Glutamatergic neuron (in vitro differentiated cells): Measurements from ENCODE around the gene CDC5L. TPM values are rescaled to one million over a fixed set of nuclear protein-coding genes. Genes with fewer than 3 reads are reported as not detected.

Experiments used
- DNase-seq: peaks from one replicate; pipeline ENCODE4 v3.0.0; 2022
- H3K27ac Mint-ChIP-seq: one replicate; pipeline ENCODE4 v1.8.0; 2020; ENCODE audit warnings: mild to moderate bottlenecking, mixed read lengths, inconsistent platforms; ENCODE audit not compliant: unreplicated experiment
- H3K27me3 Mint-ChIP-seq: one replicate; pipeline ENCODE4 v1.8.0; 2020; ENCODE audit warnings: mild to moderate bottlenecking, moderate library complexity, mixed read lengths, inconsistent platforms; ENCODE audit not compliant: unreplicated experiment
- H3K36me3 Mint-ChIP-seq: one replicate; pipeline ENCODE4 v1.8.0; 2020; ENCODE audit warnings: mild to moderate bottlenecking, mixed read lengths, inconsistent platforms; ENCODE audit not compliant: unreplicated experiment
- H3K4me1 Mint-ChIP-seq: one replicate; pipeline ENCODE4 v1.8.0; 2020; ENCODE audit warnings: mild to moderate bottlenecking, low read depth, mixed read lengths, inconsistent platforms; ENCODE audit not compliant: unreplicated experiment
- H3K4me3 Mint-ChIP-seq: one replicate; pipeline ENCODE4 v1.8.0; 2020; ENCODE audit warnings: mild to moderate bottlenecking, mixed read lengths, inconsistent platforms; ENCODE audit not compliant: unreplicated experiment
- H3K9me3 Mint-ChIP-seq: one replicate; pipeline ENCODE4 v1.8.0; 2020; ENCODE audit warnings: mild to moderate bottlenecking, moderate library complexity, mixed read lengths, inconsistent platforms; ENCODE audit not compliant: unreplicated experiment
- CTCF ChIP-seq: fragments of 200-600 bp; sonication (generic); IDR thresholded peaks from one replicate; pipeline ENCODE4 v1.5.0; 2021; ENCODE audit not compliant: partially characterized antibody, unreplicated experiment
- total RNA-seq: library from RNA; stranded (reverse); fragmentation: NEBNext Ultra II Directional; extraction: Animal tissue kit (Norgen Biotek cat#: 25700); gene quantifications from one replicate; pipeline ENCODE4 v1.2.1, GENCODE V29; 2021; ENCODE audit not compliant: unreplicated experiment

Gene CDC5L
- total RNA-seq, 1 donor from 2014 or later = 19.6 TPM

GRCh38 chr6:44495036-44495901, 107.8 kb downstream of the CDC5L start:
- Mint-ChIP-seq H3K36me3 (peaks cover 5% of the 10 kb centered on the region), H3K27me3 (no peaks in the 10 kb centered on the region), H3K4me3 (no peak overlapping the region), H3K27ac (no peak overlapping the region), H3K4me1 (no peaks in the 10 kb centered on the region), H3K9me3 (no peaks in the 10 kb centered on the region)
- no peak for DNase-seq
- no peak for TF ChIP-seq CTCF

- H3K27me3 Mint-ChIP-seq = no peaks in the 10 kb centered on the region
- DNase-seq = no peak
Measured at GRCh38 chr6:44496665-44497369, 109.3 kb downstream of the CDC5L start.

GRCh38 chr6:44497807-44498206, 110.3 kb downstream of the CDC5L start:
- Mint-ChIP-seq H3K27ac (no peak overlapping the region), H3K9me3 (no peaks in the 10 kb centered on the region), H3K36me3 (peaks cover 5% of the 10 kb centered on the region), H3K27me3 (no peaks in the 10 kb centered on the region), H3K4me3 (no peak overlapping the region), H3K4me1 (no peaks in the 10 kb centered on the region)
- no peak for DNase-seq
- TF ChIP-seq CTCF = no peak

More at GRCh38 chr6:44496665-44497369, 109.3 kb downstream of the CDC5L start:
- H3K36me3 Mint-ChIP-seq = peaks cover 5% of the 10 kb centered on the region
- H3K4me1 Mint-ChIP-seq = no peaks in the 10 kb centered on the region
- TF ChIP-seq CTCF = no peak
- no peak overlapping the region for H3K4me3 Mint-ChIP-seq
- no peaks in the 10 kb centered on the region for H3K9me3 Mint-ChIP-seq
- H3K27ac Mint-ChIP-seq = no peak overlapping the region

GRCh38 chr6:44498436-44498835, 110.9 kb downstream of the CDC5L start:
- Mint-ChIP-seq H3K27me3 (no peaks in the 10 kb centered on the region), H3K27ac (no peak overlapping the region), H3K4me1 (no peaks in the 10 kb centered on the region), H3K4me3 (no peak overlapping the region), H3K9me3 (no peaks in the 10 kb centered on the region), H3K36me3 (peaks cover 5% of the 10 kb centered on the region)
- DNase-seq = no peak
- TF ChIP-seq CTCF = no peak

GRCh38 chr6:44499609-44500008, 112.1 kb downstream of the CDC5L start:
- Mint-ChIP-seq H3K36me3 (peaks cover 3% of the 10 kb centered on the region), H3K9me3 (no peaks in the 10 kb centered on the region), H3K4me3 (no peak overlapping the region), H3K4me1 (no peaks in the 10 kb centered on the region), H3K27ac (no peak overlapping the region), H3K27me3 (no peaks in the 10 kb centered on the region)
- DNase-seq = no peak
- no peak for TF ChIP-seq CTCF
